Uterus (tissue), 4 donors: ENCODE data around the gene LYVE1. TPM values are rescaled to one million over a fixed set of nuclear protein-coding genes. Genes with fewer than 3 reads are reported as not detected.

Experiments
- DNase-seq, 2 donors: peaks; one replicate each; pipeline ENCODE4 v3.0.0-alpha.2; 2019 to 2020
- H3K27ac ChIP-seq, 2 donors: fragments of 200-600 bp; sonication (generic); 1 replicate in 1 of 2; 2 replicates in 1 of 2; pipeline ENCODE4 v1.5.1; 2016 to 2018
- H3K27me3 ChIP-seq, 2 donors: fragments of 200-600 bp; sonication (generic); one replicate each; pipeline ENCODE4 v1.5.1; 2018 to 2019; ENCODE audit warnings: control low read depth in 1 of 2
- H3K36me3 ChIP-seq, 2 donors: fragments of 200-600 bp; sonication (generic); one replicate each; pipeline ENCODE4 v1.5.1; 2019; ENCODE audit warnings: control low read depth in 1 of 2
- H3K4me1 ChIP-seq, 2 donors: fragments of 200-600 bp; sonication (generic); one replicate each; pipeline ENCODE4 v1.5.1; 2018 to 2019; ENCODE audit warnings: control low read depth in 1 of 2
- H3K4me3 ChIP-seq, 2 donors: fragments of 200-600 bp; sonication (generic); 1 replicate in 1 of 2; 2 replicates in 1 of 2; pipeline ENCODE4 v1.5.1; 2018 to 2019; ENCODE audit warnings: mild to moderate bottlenecking in 1 of 2
- H3K9me3 ChIP-seq, 2 donors: fragments of 200-600 bp; sonication (generic); one replicate each; pipeline ENCODE4 v1.5.1; 2019; ENCODE audit warnings: control low read depth in 1 of 2
- POLR2A ChIP-seq, 2 donors: fragments of 450-650 bp; IDR thresholded peaks; one replicate each; pipeline ENCODE4 v1.6.1; 2016; ENCODE audit warnings: antibody characterized with exemption in 2 of 2, mild to moderate bottlenecking in 1 of 2, moderate library complexity in 1 of 2
- intact Hi-C: fragments of 100-400 bp; cut with DNase I; formaldehyde crosslinking; loops from one replicate; pipeline ENCODE4 v1.15.1; 2023; ENCODE audit warnings: low total_unique reads
- total RNA-seq, 4 donors: library from RNA; depleted of rRNA in 3 of 4; stranded (reverse); fragments of >200 nt in 3 of 4; gene quantifications; one replicate each; pipeline versions ENCODE4 v1.1.0 to v1.2.4, GENCODE V29; 2014 to 2023
- TF ChIP-seq, protein P1 (sequence below), 4 experiments: fragments of 200-600 bp in 2 of 4; fragments of 450-650 bp in 2 of 4; sonication (generic) in 2 of 4; IDR thresholded peaks; one replicate each; pipeline ENCODE4 v1.5.1; 2016 to 2019; ENCODE audit warnings: antibody characterized with exemption in 4 of 4, mild to moderate bottlenecking in 2 of 4, moderate library complexity in 1 of 4
- donor health status: DM: yes; HTN: yes; CAD: no.

The LYVE1 gene
- total RNA-seq, 4 donors from 2014 or later: 12.8 to 154 (median 44.0) TPM

- H3K27ac ChIP-seq: peak overlapping the region; percentile 27 to 38
- TF ChIP-seq POLR2A (IDR thresholded peaks at IDR 0.05): no peak
- TF ChIP-seq, protein P1, sequence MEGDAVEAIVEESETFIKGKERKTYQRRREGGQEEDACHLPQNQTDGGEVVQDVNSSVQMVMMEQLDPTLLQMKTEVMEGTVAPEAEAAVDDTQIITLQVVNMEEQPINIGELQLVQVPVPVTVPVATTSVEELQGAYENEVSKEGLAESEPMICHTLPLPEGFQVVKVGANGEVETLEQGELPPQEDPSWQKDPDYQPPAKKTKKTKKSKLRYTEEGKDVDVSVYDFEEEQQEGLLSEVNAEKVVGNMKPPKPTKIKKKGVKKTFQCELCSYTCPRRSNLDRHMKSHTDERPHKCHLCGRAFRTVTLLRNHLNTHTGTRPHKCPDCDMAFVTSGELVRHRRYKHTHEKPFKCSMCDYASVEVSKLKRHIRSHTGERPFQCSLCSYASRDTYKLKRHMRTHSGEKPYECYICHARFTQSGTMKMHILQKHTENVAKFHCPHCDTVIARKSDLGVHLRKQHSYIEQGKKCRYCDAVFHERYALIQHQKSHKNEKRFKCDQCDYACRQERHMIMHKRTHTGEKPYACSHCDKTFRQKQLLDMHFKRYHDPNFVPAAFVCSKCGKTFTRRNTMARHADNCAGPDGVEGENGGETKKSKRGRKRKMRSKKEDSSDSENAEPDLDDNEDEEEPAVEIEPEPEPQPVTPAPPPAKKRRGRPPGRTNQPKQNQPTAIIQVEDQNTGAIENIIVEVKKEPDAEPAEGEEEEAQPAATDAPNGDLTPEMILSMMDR (IDR thresholded peaks at IDR 0.05): no peak
- H3K9me3 ChIP-seq: no peaks in the 10 kb centered on the region
- DNase-seq: no peak
- H3K4me3 ChIP-seq: no peak overlapping the region
- intact Hi-C loops: no loop called here
- H3K36me3 ChIP-seq: no peaks in the 10 kb centered on the region
- H3K27me3 ChIP-seq: no peaks in the 10 kb centered on the region
- H3K4me1 ChIP-seq: no peaks in the 10 kb centered on the region
Measured at GRCh38 chr11:10592331-10592730, 23.9 kb upstream of the LYVE1 start.

DNA sequence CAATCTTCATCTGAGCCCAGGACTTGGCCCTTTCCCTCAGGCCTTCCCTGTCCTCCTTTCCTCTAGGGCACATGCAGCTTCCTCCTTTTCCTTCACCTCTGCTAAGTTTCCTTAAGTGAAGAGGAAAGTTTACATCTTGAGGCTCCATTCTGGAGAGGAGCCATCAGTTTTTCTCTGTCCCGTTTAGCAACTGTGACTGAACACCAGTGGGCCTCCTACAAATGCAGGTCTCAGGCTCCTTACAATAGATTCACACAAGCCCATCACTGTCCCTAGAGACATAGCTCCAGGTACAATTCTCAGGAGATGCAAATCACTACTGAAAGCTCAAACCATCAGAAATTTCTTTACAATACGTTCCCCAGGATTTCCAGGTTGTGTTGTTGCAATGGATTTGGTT lies 23.3 kb upstream of the LYVE1 start:
- Histone ChIP-seq H3K36me3 (no peaks in the 10 kb centered on the region), H3K4me3 (no peak overlapping the region), H3K27ac (peak overlapping the region in 1 of 2 donors; percentile 38), H3K9me3 (no peaks in the 10 kb centered on the region), H3K4me1 (no peaks in the 10 kb centered on the region), H3K27me3 (no peaks in the 10 kb centered on the region)
- intact Hi-C loops: no loop called here
- no peak for DNase-seq
- TF ChIP-seq, protein P1 (IDR thresholded peaks at IDR 0.05): no peak
- TF ChIP-seq POLR2A (IDR thresholded peaks at IDR 0.05): no peak

GRCh38 chr11:10590218-10590915 lies 21.9 kb upstream of the LYVE1 start:
- H3K4me3 ChIP-seq: no peak overlapping the region
- H3K4me1 ChIP-seq: peaks cover 0 to 12% of the 10 kb centered on the region in 2 donors
- intact Hi-C loops: no loop called here
- no peaks in the 10 kb centered on the region for H3K27me3 ChIP-seq
- no peak for TF ChIP-seq POLR2A (IDR thresholded peaks at IDR 0.05)
- TF ChIP-seq, protein P1 (IDR thresholded peaks at IDR 0.05): no peak
- H3K27ac ChIP-seq: no peak overlapping the region
- DNase-seq: no peak
- H3K36me3 ChIP-seq: no peaks in the 10 kb centered on the region
- no peaks in the 10 kb centered on the region for H3K9me3 ChIP-seq

DNA sequence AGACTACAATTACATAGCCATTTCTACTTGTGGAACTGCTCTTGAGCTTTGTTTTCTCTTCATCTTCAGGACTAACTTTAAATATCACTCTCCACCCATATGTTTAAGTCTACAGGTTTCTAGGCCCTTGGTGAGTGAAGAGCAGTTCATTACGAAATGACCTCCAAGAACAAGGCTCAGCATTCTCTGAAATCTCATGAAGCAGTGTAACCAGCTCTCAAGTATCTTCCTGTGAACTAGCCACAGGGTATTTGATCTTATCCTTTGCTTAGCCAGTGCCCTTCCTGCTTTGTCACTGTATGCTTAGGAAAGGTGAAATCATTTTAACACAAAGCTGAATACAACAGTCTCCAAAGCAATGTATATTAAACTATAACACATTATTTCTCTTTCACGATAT lies 20.4 kb upstream of the LYVE1 start:
- no peak for DNase-seq
- Histone ChIP-seq H3K4me3 (no peak overlapping the region), H3K4me1 (peaks cover 9 to 12% of the 10 kb centered on the region in 2 donors), H3K27ac (no peak overlapping the region), H3K9me3 (no peaks in the 10 kb centered on the region), H3K27me3 (no peaks in the 10 kb centered on the region), H3K36me3 (no peaks in the 10 kb centered on the region)
- TF ChIP-seq, protein P1 (IDR thresholded peaks at IDR 0.05): no peak
- TF ChIP-seq POLR2A (IDR thresholded peaks at IDR 0.05): no peak
- intact Hi-C loops: no loop called here

GRCh38 chr11:10587995-10588394 lies 19.5 kb upstream of the LYVE1 start:
- no peaks in the 10 kb centered on the region for H3K36me3 ChIP-seq
- TF ChIP-seq, protein P1 (IDR thresholded peaks at IDR 0.05): no peak
- TF ChIP-seq POLR2A (IDR thresholded peaks at IDR 0.05): no peak
- H3K4me1 ChIP-seq: peaks cover 9 to 12% of the 10 kb centered on the region in 2 donors
- H3K27ac ChIP-seq: peak overlapping the region; percentile 49 to 78
- DNase-seq: no peak
- H3K9me3 ChIP-seq: no peaks in the 10 kb centered on the region
- no peak overlapping the region for H3K4me3 ChIP-seq
- H3K27me3 ChIP-seq: no peaks in the 10 kb centered on the region
- intact Hi-C loops: no loop called here
